H9 (cell line): ENCODE measurements around the gene PDK4. TPM values are rescaled to one million over a fixed set of nuclear protein-coding genes. Genes with fewer than 3 reads are reported as not detected.

Experiments
- DNase-seq: peaks from one replicate; pipeline ENCODE4 v3.0.0-alpha.2; 2017
- H2AFZ ChIP-seq: one replicate; pipeline ENCODE4 v1.6.1; 2013; ENCODE audit warnings: mild to moderate bottlenecking, low read length, control low read depth, moderate library complexity
- H2AK5ac ChIP-seq: 2 replicates; pipeline ENCODE4 v1.6.1; 2013; ENCODE audit warnings: low read length, control low read depth, mixed read lengths; ENCODE audit not compliant: insufficient read length
- H2BK120ac ChIP-seq: one replicate; pipeline ENCODE4 v1.6.1; 2013; ENCODE audit warnings: low read depth, mild to moderate bottlenecking, low read length, control low read depth, inconsistent platforms; ENCODE audit not compliant: poor library complexity, severe bottlenecking
- H2BK12ac ChIP-seq: 2 replicates; pipeline ENCODE4 v1.6.1; 2013; ENCODE audit warnings: low read length, control low read depth, mixed read lengths, low read depth; ENCODE audit not compliant: insufficient read length
- H2BK15ac ChIP-seq: 2 replicates; pipeline ENCODE4 v1.6.1; 2013; ENCODE audit warnings: low read depth, low read length, control low read depth
- H2BK20ac ChIP-seq: one replicate; pipeline ENCODE4 v1.6.1; 2013; ENCODE audit warnings: low read depth, mild to moderate bottlenecking, low read length, control low read depth, inconsistent platforms; ENCODE audit not compliant: poor library complexity, severe bottlenecking
- H2BK5ac ChIP-seq: 2 replicates; pipeline ENCODE4 v1.6.1; 2013; ENCODE audit warnings: low read length, control low read depth, mixed read lengths; ENCODE audit not compliant: insufficient read length
- H3K14ac ChIP-seq: 2 replicates; pipeline ENCODE4 v1.6.1; 2013; ENCODE audit warnings: low read length, control low read depth; ENCODE audit not compliant: insufficient read depth
- H3K18ac ChIP-seq: 2 replicates; pipeline ENCODE4 v1.6.1; 2013; ENCODE audit warnings: low read depth, mild to moderate bottlenecking, mixed read lengths, low read length, control low read depth; ENCODE audit not compliant: insufficient read length
- H3K23ac ChIP-seq: 2 replicates; pipeline ENCODE4 v1.6.1; 2013; ENCODE audit warnings: low read length, control low read depth, mixed read lengths, low read depth; ENCODE audit not compliant: insufficient read length
- H3K23me2 ChIP-seq: 2 replicates; pipeline ENCODE4 v1.6.1; 2013; ENCODE audit warnings: low read depth, mild to moderate bottlenecking, mixed read lengths, low read length, control low read depth; ENCODE audit not compliant: insufficient read length, poor library complexity, severe bottlenecking
- H3K27ac ChIP-seq: 2 replicates; pipeline ENCODE4 v1.5.1; 2013; ENCODE audit warnings: low read length, control low read depth, mixed read lengths, low read depth; ENCODE audit not compliant: insufficient read length
- H3K27me3 ChIP-seq: 2 replicates; pipeline ENCODE4 v1.6.1; 2013; ENCODE audit warnings: low read length, control low read depth, inconsistent platforms; ENCODE audit not compliant: insufficient read depth
- H3K4ac ChIP-seq: 2 replicates; pipeline ENCODE4 v1.6.1; 2013; ENCODE audit warnings: low read depth, mild to moderate bottlenecking, control low read depth, inconsistent platforms, low read length, moderate library complexity
- H3K4me1 ChIP-seq: 2 replicates; pipeline ENCODE4 v1.6.1; 2013; ENCODE audit warnings: low read length, control low read depth, inconsistent platforms; ENCODE audit not compliant: insufficient read depth
- H3K4me2 ChIP-seq: 2 replicates; pipeline ENCODE4 v1.6.1; 2013; ENCODE audit warnings: low read length, control low read depth, mixed read lengths; ENCODE audit not compliant: insufficient read length, insufficient read depth
- H3K56ac ChIP-seq: 2 replicates; pipeline ENCODE4 v1.6.1; 2013; ENCODE audit warnings: low read depth, mild to moderate bottlenecking, mixed read lengths, low read length, control low read depth; ENCODE audit not compliant: insufficient read length
- H3K79me1 ChIP-seq: 2 replicates; pipeline ENCODE4 v1.6.1; 2013; ENCODE audit warnings: low read depth, mild to moderate bottlenecking, moderate library complexity, low read length, control low read depth, inconsistent platforms; ENCODE audit not compliant: insufficient read depth, poor library complexity, severe bottlenecking
- H3K79me2 ChIP-seq: 2 replicates; pipeline ENCODE4 v1.6.1; 2013; ENCODE audit warnings: low read length, control low read depth, inconsistent platforms; ENCODE audit not compliant: insufficient read depth
- H3K9ac ChIP-seq: 2 replicates; pipeline ENCODE4 v1.6.1; 2013; ENCODE audit warnings: low read length, control low read depth, mixed read lengths; ENCODE audit not compliant: insufficient read length; ENCODE audit errors: extremely low read depth
- H3K9me3 ChIP-seq: one replicate; pipeline ENCODE4 v1.6.1; 2013; ENCODE audit warnings: low read depth, low read length, inconsistent platforms; ENCODE audit not compliant: control insufficient read depth
- H3T11ph ChIP-seq: one replicate; pipeline ENCODE4 v1.6.1; 2013; ENCODE audit warnings: mild to moderate bottlenecking, low read length, control low read depth, inconsistent platforms
- H4K20me1 ChIP-seq: one replicate; pipeline ENCODE4 v1.6.1; 2013; ENCODE audit not compliant: control insufficient read depth, insufficient read length, insufficient read depth
- H4K5ac ChIP-seq: 2 replicates; pipeline ENCODE4 v1.6.1; 2013; ENCODE audit warnings: low read depth, mild to moderate bottlenecking, mixed read lengths, low read length, control low read depth; ENCODE audit not compliant: insufficient read length
- H4K8ac ChIP-seq: replicated peaks from 2 replicates; pipeline ENCODE4 v1.6.1; 2013; ENCODE audit warnings: low read length, control low read depth, mixed read lengths, low read depth; ENCODE audit not compliant: insufficient read length
- H4K91ac ChIP-seq: 2 replicates; pipeline ENCODE4 v1.6.1; 2013; ENCODE audit warnings: low read depth, mild to moderate bottlenecking, moderate library complexity, mixed read lengths, low read length, control low read depth; ENCODE audit not compliant: insufficient read length
- H3K27ac Mint-ChIP-seq, 3 experiments: 2 replicates in 2 of 3; 3 replicates in 1 of 3; pipeline ENCODE4 v1.8.0; 2020 to 2021; ENCODE audit warnings: mixed read lengths in 3 of 3, mild to moderate bottlenecking in 1 of 3, moderate library complexity in 1 of 3
- H3K27me3 Mint-ChIP-seq: 2 replicates; pipeline ENCODE4 v1.8.0; 2021; ENCODE audit warnings: low read depth, mild to moderate bottlenecking, moderate library complexity, mixed read lengths
- H3K36me3 Mint-ChIP-seq, 3 experiments: 2 replicates in 2 of 3; 3 replicates in 1 of 3; pipeline ENCODE4 v1.8.0; 2020 to 2021; ENCODE audit warnings: low read depth in 3 of 3, mixed read lengths in 3 of 3; ENCODE audit not compliant: insufficient read depth in 1 of 3
- H3K4me1 Mint-ChIP-seq, 2 experiments: 2 replicates each; pipeline ENCODE4 v1.8.0; 2020; ENCODE audit warnings: mixed read lengths in 2 of 2
- H3K4me3 Mint-ChIP-seq, 2 experiments: 2 replicates in 1 of 2; 3 replicates in 1 of 2; pipeline ENCODE4 v1.8.0; 2020 to 2021; ENCODE audit warnings: mild to moderate bottlenecking in 2 of 2, mixed read lengths in 2 of 2, moderate library complexity in 1 of 2
- H3K9me3 Mint-ChIP-seq, 2 experiments: 2 replicates in 1 of 2; 3 replicates in 1 of 2; pipeline ENCODE4 v1.8.0; 2020; ENCODE audit warnings: mild to moderate bottlenecking in 2 of 2, mixed read lengths in 2 of 2, moderate library complexity in 1 of 2
- CTCF ChIP-seq: fragments of 200-600 bp; sonication (generic); conservative IDR thresholded peaks from 3 replicates; pipeline ENCODE4 v1.8.0; 2021; ENCODE audit warnings: antibody characterized with exemption, mild to moderate bottlenecking
- total RNA-seq: library from RNA; stranded (reverse); gene quantifications from 2 replicates; pipeline ENCODE4 v1.2.1, GENCODE V29; 2021

PDK4 gene
- total RNA-seq, 1 experiment from 2014 or later, result not detected

DNA sequence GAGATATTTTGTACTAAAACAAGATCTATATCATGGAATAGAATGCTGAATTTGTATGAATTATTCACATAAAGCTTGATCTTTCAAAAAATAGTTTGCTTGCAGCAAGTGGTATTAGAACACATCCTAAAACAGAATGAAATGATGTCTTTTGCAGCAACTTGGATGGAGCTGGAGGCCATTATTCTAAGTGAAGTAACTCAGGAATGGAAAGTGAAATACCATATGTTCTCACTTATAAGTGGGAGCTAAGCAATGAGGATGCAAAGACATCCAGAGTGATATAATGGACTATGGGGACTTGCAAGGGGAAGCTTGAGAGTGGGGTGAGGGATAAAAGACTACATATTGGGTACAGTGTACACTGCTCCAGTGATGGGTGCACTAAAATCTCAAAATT lies 56.9 kb downstream of the PDK4 start:
- Histone ChIP-seq H4K8ac (no peak overlapping the region), H2AFZ (no peak overlapping the region), H2BK20ac (no peak overlapping the region), H3K4me2 (no peak overlapping the region), H3K56ac (no peak overlapping the region), H3K9me3 (no peaks in the 10 kb centered on the region), H3T11ph (no peak overlapping the region), H3K79me1 (no peaks in the 10 kb centered on the region), H2BK5ac (no peak overlapping the region), H3K23ac (no peak overlapping the region), H4K5ac (no peak overlapping the region), H3K9ac (no peak overlapping the region), H3K27me3 (no peaks in the 10 kb centered on the region), H3K27ac (no peak overlapping the region), H2BK15ac (no peak overlapping the region), H4K20me1 (no peaks in the 10 kb centered on the region), H4K91ac (no peak overlapping the region), H2BK12ac (no peak overlapping the region), H3K18ac (no peak overlapping the region), H3K4ac (no peak overlapping the region), H3K14ac (no peak overlapping the region), H2BK120ac (no peak overlapping the region), H3K23me2 (no peaks in the 10 kb centered on the region), H2AK5ac (no peak overlapping the region), H3K79me2 (no peaks in the 10 kb centered on the region), H3K4me1 (no peaks in the 10 kb centered on the region)
- Mint-ChIP-seq H3K27ac (no peak overlapping the region), H3K36me3 (no peaks in the 10 kb centered on the region), H3K4me1 (no peaks in the 10 kb centered on the region), H3K9me3 (no peaks in the 10 kb centered on the region), H3K27me3 (peaks cover 12% of the 10 kb centered on the region), H3K4me3 (no peak overlapping the region)
- no peak for TF ChIP-seq CTCF
- no peak for DNase-seq
